NT2/D1 (cell line): Measurements from ENCODE around the gene ZBTB8A.

Experiments
- SUZ12 ChIP-seq: IDR thresholded peaks from 2 replicates; pipeline ENCODE4 v1.6.1; 2011; ENCODE audit not compliant: insufficient read length, insufficient read depth; ENCODE audit errors: extremely low read depth
- ZNF274 ChIP-seq: IDR thresholded peaks from 2 replicates; pipeline ENCODE4 v1.6.1; 2011; ENCODE audit warnings: mild to moderate bottlenecking, low read depth, low read length

DNA sequence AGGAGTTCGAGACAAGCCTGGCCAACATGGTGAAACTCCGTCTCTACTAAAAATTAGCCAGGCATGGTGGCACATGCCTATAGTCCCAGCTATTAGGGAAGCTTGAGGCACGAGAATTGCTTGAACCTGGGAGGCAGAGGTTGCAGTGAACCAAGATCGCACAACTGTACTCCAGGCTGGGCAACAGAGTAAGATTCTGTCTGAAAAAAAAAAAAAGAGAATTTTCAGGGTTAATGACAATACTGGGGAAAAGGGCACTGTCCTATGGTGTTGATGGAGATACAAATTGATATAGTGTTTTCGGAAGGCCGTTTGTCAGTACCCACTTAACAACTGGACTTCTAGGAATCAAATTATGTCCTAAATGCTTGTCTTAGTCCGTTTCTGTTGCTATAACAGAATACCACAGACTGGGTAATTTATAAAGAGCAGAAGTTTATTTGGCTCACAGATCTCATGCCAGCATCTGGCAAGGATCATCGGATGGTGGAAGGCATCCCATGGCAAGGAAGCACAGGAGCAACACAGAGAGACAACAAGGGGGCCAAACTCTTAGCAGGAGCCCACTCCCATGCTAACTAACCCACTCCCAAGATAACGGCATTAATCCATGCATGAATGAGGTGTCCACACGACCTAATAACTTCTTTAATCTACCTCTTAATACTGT is 41.3 kb downstream of the ZBTB8A start:
- TF ChIP-seq ZNF274 (no peak), SUZ12 (no peak)
